HG02870 (cell line): ENCODE results near the gene OR2T12.
"Not testable (repeated sequence)": the region's sequence is repeated elsewhere in the genome, so short reads cannot be mapped to it uniquely, and the experiment has no call there.

Source experiments
- ATAC-seq: cut with Tn5 transposase; IDR thresholded peaks from one replicate; pipeline ENCODE4 v1.9.1; 2021; ENCODE audit warnings: mild to moderate bottlenecking, moderate library complexity; ENCODE audit not compliant: unreplicated experiment

OR2T12 gene, protein sequence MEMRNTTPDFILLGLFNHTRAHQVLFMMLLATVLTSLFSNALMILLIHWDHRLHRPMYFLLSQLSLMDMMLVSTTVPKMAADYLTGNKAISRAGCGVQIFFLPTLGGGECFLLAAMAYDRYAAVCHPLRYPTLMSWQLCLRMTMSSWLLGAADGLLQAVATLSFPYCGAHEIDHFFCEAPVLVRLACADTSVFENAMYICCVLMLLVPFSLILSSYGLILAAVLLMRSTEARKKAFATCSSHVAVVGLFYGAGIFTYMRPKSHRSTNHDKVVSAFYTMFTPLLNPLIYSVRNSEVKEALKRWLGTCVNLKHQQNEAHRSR

DNA sequence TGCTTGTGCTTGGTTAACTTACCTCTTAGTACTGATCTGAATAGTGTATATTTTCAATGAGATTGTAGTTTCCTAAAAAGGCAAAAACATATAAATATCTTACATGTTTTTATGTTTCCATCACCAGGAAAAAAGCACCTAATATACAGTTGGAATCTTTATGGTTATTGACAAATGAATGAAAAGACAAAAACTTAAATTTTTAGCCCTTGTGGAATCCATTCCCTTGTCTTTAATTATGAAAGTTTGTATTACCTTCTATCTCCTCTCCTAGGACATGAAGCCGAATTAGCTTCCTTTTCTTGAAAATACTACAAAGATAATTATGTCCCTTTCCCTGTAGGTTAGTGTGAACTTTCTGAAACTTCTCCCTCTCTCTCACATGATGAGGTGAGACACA is at the start of gene OR2T12:
TSS of gene OR2T12 (minus strand) at position 101 of the 400 bp plus-strand sequence. CDS start 7,846 bp downstream, outside the sequence.
- ATAC-seq: no peak

DNA sequence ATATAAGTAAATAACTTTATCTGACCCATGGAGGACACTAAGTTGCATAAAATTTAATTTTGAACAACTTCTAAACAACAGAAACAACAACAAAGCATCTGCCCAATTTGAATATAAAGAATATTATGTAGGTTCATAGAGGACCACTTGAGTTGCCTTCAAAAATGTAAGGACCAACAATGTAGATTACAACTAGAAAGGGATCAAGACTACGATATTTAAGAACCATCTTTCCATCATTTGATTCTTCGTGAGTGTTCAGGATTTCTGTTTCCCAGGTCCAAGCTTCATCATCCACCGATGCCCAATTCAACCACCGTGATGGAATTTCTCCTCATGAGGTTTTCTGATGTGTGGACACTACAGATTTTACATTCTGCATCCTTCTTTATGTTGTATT is 45.3 kb upstream of the OR2T12 start, which contains the start of gene OR14C36:
TSS of gene OR14C36 (plus strand) at position 301 of the 400 bp plus-strand sequence. CDS start at position 301, 0 bp downstream.
- ATAC-seq: no peak

DNA sequence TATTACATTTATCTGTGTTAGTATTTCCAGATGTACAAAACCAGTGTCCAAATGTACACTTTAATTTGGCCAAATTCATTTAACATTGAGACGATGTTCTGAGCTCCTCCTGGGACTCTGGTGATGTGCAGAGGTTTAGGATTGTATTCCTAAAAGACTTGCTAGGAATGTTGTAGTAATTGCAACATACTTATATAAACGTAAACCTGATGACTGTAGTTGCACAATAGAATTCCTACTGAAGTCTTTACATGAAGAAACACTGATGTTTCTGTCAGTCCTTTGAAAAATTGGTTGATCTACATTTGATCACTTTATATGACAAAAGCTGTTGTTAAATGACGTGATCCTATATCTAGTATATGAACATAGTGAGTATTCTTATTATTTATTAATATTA is 40.2 kb upstream of the OR2T12 start:
- ATAC-seq: no peak

DNA sequence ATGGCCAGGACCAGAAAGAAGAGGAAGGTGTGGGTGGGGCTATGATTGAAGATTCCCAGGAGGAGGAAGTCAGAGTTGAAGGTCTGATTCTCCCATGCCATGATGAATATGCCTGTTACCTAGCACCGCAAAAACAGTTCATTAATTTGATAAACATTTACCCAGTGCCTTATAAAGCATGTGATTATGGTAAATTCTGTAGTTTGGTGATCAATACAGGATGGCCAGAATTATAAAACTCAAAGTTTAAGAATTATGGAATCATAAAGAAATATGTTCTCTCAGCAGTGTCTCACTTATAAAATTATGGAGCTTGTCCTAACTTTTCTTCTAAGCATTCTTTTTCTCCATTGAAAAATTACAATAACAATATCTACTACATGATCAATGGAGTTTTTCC is 21.2 kb upstream of the OR2T12 start, which contains the start of gene OR2M7:
TSS of gene OR2M7 (minus strand) at position 101 of the 400 bp plus-strand sequence. CDS start at position 101, 0 bp downstream.
- ATAC-seq: no peak

DNA sequence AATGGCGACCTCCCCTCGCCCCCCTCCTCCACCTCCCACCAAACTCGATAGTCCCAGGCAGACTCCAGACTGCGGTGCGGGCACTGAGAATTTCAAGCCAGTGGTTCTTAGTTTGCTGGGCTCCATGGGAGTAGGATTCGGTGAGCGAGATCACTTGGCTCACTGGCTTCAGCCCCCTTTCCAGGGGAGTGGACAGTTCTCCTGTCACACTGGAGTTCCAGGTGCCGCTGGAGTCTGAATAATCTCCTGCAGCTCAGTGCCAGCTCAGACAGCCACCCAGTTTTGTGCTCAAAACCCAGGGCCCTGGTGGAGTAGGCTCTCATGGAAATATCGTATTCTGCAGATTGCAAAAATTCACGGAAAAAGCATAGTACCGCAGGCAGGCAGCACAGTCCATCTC is 13.6 kb upstream of the OR2T12 start:
- ATAC-seq: no peak

DNA sequence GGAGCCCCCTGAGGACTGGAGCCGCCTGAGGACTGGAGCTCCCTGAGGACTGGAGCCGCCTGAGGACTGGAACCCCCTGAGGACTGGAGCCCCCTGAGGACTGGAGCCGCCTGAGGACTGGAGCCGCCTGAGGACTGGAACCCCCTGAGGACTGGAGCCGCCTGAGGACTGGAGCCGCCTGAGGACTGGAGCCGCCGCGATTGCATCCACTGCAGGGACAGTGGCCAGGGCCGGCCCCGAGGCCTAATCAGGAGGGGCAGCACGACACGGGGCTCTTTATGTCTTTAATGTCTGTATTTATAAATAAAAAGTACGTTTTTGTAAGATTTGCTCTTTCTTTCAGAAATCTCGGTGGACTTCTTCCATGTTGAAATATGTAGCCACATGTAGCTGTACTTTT is 3.5 kb upstream of the OR2T12 start:
- not testable (repeated sequence) for ATAC-seq

DNA sequence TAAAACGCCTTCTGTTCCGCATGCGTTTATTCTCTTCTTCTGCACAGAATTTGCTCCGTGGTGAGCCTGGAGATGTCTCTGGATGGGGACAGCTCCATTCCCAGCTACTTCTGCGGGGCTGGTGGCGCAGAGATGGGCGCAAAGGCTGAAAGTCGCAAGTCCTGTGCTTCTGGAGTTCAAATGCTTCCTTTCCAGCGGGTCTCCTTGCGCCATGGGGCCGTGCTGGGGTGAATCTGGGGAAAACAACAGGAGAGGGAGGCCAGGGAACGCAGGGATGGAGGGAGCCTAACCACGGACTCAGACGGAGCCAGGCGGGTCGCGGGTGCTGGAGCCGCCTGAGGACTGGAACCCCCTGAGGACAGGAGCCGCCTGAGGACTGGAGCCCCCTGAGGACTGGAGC is 2.9 kb upstream of the OR2T12 start:
- no peak for ATAC-seq

DNA sequence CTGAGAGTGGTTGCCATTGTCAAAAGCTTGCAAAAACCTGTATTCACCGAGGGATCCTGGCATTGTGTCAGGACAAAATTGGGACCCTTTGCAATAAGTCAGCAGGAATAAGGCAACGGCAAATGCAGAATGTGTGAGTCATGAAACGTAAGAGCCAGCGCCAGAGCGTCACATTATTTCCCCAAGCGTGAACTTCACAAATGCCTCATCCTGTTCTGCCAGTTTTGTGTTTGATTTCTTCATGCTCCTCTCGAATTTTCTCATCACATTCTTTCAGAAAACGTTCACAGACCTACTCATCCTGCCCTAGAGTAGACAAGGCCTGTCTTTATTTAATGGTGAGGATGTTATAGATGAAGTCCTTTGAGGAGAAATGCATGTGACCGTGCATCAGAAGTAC is 2.4 kb upstream of the OR2T12 start:
- ATAC-seq: not testable (repeated sequence)

DNA sequence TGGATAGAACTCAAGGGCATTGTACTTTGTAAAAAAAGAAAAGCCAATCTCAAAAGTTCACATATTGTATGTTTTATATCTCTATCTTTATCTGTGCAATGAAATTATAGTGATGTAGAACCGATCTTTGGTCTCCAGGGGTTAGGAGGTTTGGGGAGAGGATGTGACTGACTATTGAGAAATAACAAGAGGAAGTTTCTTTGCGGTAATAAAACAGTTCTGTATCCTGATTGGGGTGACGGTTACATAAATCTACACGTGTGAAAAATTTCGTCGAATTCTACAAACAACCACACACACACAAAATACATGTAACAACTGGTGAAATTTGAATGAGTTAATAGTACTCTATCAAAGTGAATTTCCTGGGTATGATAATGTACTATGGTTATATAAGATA is 14.8 kb downstream of the OR2T12 start:
- ATAC-seq: no peak

DNA sequence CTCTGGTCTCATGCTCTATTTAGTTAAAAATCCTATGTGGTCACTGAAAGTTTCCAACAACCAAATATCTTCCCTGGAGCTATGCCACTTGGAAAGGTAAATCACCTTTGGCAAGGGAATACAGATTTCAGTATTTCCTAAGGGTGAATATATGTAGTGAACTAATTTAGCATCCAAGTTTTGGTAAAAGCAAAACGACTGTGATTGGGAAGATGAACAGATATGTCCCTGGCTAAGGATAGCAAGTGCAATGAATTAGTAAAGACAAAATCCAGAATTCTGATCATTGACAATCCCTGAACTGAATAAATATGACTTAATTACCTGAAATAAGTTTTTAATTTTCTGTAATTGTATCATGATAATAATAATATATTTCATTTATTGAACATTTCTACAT is 25.3 kb downstream of the OR2T12 start, which contains the start of gene OR2T33:
TSS of gene OR2T33 (minus strand) at position 101 of the 400 bp plus-strand sequence. CDS start 4,162 bp downstream, outside the sequence.
- no peak for ATAC-seq

DNA sequence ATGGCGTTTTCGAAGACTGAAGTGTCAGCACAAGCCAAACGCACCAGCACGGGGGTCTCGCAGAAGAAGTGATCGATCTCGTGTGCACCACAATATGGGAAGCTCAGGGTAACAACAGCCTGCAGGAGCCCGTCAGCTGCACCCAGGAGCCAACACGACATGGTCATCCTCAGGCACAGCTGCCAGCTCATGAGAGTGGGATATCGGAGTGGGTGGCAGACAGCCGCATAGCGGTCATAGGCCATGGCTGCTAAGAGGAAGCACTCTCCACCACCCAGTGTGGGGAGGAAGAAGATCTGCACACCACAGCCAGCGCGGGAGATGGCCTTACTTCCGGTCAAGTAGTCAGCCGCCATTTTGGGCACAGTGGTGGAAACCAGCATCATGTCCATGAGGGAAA is 30.0 kb downstream of the OR2T12 start:
- not testable (repeated sequence) for ATAC-seq

DNA sequence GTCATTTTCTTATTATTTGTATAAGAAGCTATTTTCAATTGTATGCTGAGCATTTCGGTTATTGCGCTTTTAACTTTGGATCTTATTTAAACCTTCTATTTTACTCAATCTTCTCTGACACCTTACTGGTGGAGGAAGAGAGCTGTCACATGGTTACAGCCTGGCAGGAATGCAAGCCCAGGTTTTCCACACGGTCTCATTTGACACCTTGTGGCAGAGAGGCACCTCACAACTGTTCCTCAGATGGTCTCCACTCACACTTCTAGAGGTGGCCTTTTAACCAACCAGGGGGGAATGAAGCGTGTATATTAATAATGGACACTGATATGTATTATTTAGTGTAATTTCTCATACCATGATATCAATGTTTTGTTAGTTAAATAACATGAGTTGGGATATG is 35.0 kb downstream of the OR2T12 start:
- no peak for ATAC-seq

DNA sequence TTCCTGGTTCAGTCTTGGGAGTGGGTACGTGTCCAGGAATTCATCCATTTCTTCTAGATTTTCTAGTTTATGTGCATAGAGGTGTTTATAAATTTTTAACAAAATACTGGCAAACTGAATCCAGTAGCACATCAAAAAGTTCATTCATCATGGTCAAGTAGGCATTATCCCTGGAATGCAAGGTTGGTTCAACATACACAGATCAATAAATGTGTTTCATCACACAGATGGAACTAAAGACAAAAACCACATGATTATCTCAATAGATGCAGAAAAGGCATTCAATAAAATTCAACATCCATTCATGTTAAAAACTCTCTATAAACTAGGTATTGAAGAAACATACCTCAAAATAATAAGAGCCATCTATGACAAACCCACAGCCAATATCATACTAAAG is 43.9 kb downstream of the OR2T12 start:
- ATAC-seq: not testable (repeated sequence)

DNA sequence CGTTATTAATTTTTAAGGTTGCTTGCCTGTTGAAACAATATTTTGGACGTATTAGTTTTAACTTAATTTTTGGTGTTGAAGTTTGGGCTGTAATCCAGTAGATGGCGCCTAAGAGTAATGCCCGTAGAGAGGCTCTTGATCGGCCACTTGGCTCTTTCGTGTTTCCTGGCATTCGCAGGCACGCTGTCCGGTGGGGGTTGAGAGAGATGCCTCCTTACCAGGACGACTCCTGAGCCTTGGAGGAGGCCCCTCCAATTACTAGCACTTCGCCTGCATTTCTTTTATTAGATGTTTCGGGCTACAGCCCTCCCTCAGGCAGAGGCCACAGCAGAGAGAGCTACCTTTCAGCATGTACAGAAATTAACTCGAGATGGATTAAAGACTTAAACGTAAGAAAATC is 60.0 kb downstream of the OR2T12 start:
- ATAC-seq: peak; percentile 80
